Stimulated activated CD8-positive, alpha-beta memory T cell treated with anti-CD3 and anti-CD28 coated beads, Interleukin-7, amount 100 ng/mL, for 1 hour (primary cell): ENCODE results near the gene RAB1B.
"Not testable (repeated sequence)": the region's sequence is repeated elsewhere in the genome, so short reads cannot be mapped to it uniquely, and the experiment has no call there.

Experiments
- DNase-seq, 2 donors: peaks; one replicate each; pipeline ENCODE4 v3.0.0-alpha.2; 2020; ENCODE audit warnings: low read depth in 2 of 2

The RAB1B gene

GRCh38 chr11:66267379-66268243 is 828 bp upstream of the RAB1B start:
- peak; percentile 69 to 71 for DNase-seq

GRCh38 chr11:66268952-66269905 is 790 bp downstream of the RAB1B start:
- DNase-seq: no peak

DNA sequence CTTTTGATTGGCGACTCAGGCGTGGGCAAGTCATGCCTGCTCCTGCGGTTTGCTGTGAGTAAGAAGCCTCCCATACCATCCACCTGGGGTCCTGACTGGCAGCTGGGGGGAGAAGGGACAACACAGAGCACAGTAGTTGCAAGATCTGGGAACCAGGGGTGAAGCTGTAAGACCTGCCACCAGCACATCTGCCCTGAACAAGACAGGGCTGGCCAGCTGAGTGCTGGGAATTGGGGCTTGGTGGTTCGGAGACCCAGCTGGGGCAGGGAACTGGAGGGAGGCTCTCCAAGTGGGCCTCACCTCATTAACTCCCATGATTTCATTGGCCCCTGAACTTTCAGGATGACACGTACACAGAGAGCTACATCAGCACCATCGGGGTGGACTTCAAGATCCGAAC is 3.4 kb downstream of the RAB1B start:
- DNase-seq: no peak

DNA sequence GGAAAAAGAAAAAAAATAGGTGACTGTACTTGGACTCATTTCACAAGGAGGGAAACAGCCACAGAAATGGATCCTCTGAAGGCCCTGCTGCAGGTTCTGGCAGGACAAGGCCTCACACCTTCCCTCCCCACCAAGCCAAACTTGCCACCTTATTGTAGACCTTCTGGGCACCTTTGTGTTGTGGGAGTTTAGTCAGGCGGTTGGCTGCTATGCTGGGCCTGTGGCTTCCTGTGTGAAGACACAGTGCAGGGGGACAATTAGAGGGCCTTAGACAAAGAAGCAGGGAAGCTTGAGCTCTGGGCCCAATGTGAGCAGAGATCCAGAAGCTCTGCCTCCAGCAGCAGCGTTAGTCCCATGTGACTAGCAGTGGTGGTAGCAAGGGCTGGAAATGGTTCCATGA is 4.2 kb downstream of the RAB1B start:
- DNase-seq: no peak

DNA sequence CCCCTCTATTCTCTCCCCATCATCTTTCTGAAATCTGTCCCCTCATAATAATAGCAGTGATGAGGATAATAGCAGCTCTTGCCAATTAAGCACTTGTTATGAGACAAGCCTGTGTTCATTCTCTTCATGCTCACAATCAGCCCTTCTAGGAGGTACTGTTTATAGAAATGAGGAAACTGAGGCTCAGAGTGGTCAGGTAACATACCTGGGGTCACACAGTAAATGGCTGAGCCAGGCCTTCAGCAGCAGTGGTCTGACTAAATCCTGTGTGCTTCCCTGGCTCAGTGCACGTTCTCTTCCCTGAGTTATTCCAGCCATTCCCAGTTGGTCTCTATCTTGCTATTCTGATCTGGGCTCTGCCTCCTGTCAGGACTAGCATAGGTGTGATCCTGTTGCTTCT is 5.8 kb downstream of the RAB1B start:
- DNase-seq: no peak

DNA sequence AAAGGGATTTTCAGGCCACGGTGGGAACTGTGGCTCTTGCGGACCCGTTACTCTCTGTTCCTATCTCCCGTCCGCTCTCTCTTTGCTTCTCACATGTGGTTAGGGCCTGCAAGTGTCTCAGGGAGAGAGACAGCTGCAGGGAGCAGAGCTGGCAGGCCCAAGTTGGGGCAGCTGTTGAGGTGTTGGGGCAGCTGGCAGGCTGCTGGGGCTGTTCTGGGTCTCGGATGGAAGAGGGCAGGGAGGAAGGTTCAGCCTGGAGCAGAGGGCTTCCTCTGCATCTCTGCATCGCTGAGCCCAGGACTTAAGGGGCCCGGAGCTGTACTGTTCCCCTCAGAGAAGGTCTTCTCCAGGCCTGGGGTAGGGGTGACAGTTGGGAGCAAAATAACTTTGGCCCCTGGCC is 7.0 kb downstream of the RAB1B start:
- DNase-seq: no peak

DNA sequence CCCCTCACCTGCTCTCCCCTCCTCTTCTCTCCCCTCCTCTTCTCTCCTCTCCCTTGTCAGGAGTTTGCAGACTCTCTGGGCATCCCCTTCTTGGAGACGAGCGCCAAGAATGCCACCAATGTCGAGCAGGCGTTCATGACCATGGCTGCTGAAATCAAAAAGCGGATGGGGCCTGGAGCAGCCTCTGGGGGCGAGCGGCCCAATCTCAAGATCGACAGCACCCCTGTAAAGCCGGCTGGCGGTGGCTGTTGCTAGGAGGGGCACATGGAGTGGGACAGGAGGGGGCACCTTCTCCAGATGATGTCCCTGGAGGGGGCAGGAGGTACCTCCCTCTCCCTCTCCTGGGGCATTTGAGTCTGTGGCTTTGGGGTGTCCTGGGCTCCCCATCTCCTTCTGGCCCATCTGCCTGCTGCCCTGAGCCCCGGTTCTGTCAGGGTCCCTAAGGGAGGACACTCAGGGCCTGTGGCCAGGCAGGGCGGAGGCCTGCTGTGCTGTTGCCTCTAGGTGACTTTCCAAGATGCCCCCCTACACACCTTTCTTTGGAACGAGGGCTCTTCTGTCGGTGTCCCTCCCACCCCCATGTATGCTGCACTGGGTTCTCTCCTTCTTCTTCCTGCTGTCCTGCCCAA is 7.7 kb downstream of the RAB1B start:
- DNase-seq: no peak

DNA sequence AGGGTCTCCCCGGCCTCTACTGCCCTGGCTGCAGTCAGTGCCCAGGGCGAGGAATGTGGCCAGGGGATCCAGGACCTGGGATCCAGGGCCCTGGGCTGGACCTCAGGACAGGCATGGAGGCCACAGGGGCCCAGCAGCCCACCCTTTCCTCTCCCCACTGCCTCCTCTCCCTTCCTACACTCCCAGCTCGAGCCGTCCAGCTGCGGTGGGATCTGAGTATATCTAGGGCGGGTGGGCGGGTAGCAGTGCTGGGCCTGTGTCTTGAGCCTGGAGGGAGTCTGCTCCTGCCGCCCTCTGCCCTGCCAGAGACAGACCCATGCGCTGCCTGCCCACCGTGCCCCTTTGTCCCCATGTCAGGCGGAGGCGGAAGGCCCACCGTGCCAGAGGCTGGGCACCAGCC is 8.2 kb downstream of the RAB1B start:
- DNase-seq: not testable (repeated sequence)

DNA sequence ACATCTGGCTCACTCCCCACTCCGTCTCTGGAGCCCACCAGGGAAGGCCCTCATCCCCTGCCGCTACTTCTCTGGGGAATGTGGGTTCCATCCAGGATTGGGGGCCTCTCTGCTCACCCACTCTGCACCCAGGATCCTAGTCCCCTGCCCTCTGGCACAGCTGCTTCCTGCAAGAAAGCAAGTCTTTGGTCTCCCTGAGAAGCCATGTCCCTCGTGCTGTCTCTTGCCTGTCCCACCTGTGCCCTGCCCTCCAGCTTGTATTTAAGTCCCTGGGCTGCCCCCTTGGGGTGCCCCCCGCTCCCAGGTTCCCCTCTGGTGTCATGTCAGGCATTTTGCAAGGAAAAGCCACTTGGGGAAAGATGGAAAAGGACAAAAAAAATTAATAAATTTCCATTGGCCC is 8.6 kb downstream of the RAB1B start:
- DNase-seq: not testable (repeated sequence)

DNA sequence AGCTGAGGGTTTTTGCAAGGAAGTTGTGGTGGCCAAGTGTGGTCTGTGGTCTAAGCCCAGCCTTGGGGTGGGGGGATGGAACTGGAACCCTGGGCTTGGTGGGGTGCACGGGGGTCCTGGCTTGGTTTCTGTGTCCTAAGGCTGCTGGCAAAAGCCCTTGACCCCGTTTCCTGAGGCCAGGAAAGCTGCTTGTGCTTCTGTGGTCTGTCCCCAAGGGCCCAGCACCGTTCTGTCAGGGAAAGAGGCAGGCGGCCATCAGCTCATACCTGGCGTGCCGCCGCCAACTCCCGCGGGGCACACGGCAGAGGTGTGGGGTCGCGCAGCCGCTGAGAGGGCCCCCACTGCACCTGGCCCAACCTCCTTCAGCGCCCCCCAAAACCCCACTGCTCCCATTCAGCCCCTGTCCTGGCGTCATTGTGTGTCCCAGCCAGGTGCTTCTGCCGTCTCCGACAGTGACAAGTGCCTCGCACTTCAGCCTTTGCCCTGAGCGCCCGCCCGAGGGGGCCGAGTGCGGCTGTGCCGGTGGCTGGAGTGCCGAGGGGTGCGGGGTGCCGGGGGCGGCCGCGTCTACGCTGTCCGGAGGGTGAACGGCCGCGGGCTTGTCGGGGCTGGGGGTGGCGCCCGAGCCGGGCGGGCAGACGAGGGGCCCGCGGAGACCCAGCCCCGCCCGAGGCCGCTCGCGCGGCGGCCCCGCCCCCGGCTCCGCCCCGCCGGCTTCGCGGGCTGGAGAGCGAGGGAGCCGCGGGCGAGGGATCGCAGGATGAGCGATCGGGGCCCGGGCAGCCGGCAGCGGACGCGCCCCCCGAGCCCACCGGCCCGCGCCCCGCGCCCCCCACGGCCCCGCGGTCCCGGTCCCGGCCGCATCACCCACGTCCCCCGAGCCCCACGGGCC is 9.3 kb downstream of the RAB1B start, which contains the start of gene CNIH2:
CNIH2 (plus strand) TSS at position 705 of the 892 bp plus-strand sequence. CDS start 282 bp downstream, outside the sequence.
- DNase-seq: no peak

DNA sequence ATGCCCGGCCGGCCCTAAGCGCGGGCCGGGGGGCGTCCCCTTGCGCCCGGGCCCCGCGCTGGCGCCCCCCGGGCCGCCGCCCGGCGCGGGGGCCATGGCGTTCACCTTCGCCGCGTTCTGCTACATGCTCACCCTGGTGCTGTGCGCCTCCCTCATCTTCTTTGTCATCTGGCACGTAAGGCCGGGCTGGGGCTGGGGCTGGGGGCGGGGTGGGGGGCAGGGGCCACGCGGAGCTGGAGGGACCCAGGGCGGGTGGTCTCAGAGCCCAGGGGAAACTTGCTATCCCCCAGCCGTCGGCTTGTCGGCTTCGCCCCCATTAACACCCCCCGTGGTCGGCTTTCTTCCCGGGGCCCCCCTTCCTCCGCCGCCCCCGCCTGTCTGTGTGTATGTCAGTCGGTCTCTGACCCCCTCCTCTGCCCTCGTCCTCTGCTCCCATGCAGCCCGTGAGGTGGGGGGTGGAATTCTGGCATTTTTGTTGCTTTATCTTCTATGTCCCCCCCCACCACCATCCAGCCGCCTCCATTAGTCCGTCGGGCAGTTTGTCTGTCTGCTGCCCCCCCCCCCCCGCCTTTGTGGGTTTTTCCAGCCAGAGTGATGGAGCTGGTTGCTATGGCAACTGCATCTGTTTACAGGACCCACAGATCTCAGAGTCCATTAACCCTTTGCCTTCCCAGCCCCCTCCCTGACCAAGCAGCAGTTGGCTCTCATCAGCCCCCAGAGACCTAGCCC is 10.1 kb downstream of the RAB1B start:
- no peak for DNase-seq

- no peak for DNase-seq
These were observed 10.8 kb downstream of the RAB1B start for GRCh38 chr11:66279092-66279734.

DNA sequence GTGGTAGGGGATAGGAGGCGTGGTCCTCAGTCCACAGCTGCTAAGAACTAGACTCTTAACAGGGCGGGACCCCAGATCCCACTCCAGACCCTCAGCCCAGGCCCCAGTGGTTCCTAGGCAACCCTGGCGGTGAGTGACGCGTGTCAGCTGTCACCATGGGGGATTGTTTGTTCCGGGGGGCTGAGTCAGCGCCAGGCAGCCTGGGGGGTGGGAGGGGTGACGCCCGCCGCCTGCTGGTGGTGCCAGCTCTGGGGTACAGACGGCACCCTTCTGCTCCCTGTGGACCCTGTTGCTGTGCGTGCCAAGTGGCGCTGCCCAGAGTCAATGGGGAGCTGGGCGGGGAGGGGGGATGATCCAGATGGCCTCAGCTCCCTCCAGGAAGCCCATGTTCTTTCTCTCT is 12.0 kb downstream of the RAB1B start:
- DNase-seq: no peak

DNA sequence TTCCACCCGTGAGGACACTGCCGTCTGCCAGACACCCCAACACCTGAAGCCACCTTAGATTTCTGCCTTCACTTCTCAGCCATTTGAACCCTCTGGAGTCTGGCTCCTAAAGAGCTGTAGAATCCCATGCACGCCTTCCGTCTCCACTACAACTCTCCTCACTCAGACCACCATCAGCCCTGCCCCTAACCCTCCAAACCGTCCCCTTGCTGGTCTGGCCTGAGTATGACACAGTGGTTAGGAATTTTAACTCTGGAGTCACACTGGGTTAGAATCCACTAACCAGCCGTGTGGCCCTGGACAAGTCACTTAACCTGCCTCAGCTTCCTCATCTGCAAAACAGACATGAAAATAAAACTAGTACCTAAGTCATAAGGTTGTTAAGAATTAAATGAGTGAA is 12.6 kb downstream of the RAB1B start:
- DNase-seq: no peak

GRCh38 chr11:66281776-66282467 is 13.5 kb downstream of the RAB1B start:
- no peak for DNase-seq

DNA sequence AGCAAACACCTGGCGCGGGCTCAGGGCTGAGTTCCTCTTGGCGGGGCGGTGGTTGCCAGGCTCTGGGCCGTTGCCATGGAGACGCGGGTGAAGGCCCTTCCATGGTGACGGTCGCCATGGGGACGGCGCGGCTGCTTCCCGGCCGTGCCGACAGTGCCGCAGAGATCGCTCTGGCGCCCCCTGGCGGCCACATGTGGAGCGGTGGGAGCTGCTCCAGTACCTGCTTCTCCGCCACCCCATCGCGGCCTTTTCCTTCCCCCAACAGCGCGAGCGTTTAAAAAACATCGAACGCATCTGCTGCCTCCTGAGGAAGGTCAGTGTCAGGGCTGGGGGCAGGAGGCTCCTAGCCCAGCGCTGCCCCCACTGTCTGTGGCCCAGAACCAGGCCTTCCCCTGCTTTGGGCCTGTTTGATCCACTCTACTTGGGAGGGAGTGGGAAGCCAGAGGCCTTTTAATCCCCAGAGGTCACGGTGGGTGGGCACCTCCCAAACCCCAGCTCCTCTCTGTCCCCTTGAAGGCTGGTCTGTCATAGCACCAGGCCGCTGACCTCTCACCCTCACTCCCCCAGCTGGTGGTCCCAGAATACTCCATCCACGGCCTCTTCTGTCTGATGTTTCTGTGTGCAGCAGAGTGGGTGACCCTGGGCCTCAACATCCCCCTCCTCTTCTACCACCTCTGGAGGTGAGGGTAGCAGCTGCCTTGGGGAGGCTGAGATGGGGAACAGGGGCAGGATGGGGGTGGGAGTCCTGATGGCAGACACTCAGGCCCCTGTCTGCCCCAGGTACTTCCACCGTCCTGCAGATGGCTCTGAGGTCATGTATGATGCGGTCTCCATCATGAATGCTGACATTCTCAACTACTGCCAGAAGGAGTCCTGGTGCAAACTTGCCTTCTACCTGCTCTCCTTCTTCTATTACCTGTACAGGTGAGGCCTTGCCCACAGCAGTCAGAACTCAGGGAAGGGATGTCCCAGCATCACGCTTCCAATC is 14.3 kb downstream of the RAB1B start:
- DNase-seq: peak; percentile 98 to 99

GRCh38 chr11:66283461-66284105 is 15.1 kb downstream of the RAB1B start:
- DNase-seq: no peak
